Choroid plexus epithelial cell (primary cell): ENCODE data around the gene FHAD1.

ENCODE experiments used
- DNase-seq: peaks from one replicate; pipeline ENCODE4 v3.0.0-alpha.2; 2010; ENCODE audit warnings: low read depth
- H3K4me3 ChIP-seq: 2 replicates; pipeline ENCODE4 v1.5.1; 2011; ENCODE audit warnings: low read depth, mild to moderate bottlenecking, control low read depth, low read length, moderate library complexity
- TF ChIP-seq, protein P1 (sequence below): conservative IDR thresholded peaks from 2 replicates; pipeline ENCODE4 v1.5.1; 2011; ENCODE audit warnings: low read depth, mild to moderate bottlenecking, control low read depth, inconsistent platforms, low read length, moderate library complexity

Gene FHAD1

DNA sequence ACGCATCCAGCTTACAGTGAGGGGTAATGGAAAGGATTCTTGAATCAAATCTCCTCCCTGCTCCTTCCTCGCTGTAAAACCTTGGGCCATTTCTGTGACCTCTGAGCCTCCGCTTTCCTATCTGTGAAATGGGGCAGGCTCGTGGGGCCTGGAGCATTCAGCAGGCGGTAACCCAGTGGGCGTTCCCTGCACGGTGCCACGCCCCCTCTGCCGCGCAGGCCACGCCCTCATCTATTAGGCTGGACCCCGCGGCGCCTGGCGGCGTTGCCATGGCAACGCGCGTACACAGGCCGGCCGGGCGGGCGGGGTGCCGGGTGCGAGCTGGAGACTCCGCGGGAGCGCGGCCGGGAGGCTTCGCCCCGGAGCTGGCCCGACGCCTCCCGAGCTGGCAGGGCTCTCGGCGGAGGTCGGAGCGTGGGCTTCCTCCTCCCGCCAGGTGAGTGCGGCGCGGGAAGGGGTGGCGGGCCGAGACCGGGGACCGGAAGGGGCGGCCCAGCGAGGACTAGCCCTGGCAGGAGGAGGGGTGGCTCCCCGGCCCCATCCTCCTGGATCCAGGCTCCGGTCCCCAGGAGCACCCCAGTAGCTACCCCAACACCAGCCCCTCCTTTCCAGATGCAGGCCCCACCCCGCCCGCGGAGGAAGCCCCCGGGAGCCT is at the start of gene FHAD1:
TSS of gene FHAD1 (plus strand) at position 264 of the 655 bp plus-strand sequence. CDS start 4,562 bp downstream, outside the sequence.
- peak within 1 kb of the TSS; percentile 54 for H3K4me3 ChIP-seq
- TF ChIP-seq, protein P1, sequence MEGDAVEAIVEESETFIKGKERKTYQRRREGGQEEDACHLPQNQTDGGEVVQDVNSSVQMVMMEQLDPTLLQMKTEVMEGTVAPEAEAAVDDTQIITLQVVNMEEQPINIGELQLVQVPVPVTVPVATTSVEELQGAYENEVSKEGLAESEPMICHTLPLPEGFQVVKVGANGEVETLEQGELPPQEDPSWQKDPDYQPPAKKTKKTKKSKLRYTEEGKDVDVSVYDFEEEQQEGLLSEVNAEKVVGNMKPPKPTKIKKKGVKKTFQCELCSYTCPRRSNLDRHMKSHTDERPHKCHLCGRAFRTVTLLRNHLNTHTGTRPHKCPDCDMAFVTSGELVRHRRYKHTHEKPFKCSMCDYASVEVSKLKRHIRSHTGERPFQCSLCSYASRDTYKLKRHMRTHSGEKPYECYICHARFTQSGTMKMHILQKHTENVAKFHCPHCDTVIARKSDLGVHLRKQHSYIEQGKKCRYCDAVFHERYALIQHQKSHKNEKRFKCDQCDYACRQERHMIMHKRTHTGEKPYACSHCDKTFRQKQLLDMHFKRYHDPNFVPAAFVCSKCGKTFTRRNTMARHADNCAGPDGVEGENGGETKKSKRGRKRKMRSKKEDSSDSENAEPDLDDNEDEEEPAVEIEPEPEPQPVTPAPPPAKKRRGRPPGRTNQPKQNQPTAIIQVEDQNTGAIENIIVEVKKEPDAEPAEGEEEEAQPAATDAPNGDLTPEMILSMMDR: no peak
- DNase-seq: peak; percentile 69

DNA sequence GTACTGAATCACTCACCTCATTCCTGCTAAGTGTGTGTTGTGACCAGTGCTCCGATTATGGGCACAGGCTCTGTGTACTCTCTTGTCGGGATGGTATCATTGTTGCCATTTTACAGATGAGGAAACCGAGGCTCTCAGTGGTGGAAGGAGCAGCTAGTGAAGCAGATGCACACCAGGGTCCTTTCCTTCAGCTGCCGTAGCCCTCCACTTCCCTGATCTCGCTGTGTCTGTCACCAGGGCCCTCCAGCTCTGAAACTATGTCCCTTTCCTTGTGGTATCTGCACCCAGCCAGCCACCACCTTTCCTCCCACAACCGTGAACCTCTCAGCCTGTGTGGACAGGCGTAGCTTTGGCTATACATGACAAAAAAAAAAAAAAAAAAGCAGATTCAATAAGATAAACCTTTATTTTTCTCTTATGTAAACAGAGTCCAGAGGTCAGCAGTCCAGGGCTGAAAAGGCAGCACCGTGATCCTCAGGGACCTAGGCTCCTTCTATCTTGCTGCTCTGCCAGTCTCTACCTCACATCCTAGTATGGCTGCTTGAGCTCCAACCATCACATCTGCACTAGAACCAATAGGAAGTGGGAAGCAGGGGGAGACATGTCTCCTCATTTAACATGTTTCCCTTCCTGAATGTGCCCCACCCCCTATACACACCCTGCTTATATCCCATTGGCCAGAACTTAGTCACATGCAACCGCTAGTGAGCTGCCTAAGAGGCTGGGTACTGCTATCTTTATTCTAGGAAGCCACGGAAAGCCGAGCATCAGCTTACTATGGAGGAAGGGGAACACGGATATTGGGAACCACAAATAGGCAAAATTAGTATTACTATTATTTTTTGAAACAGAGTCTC is 49.2 kb upstream of the FHAD1 start:
- DNase-seq: no peak
- no peak overlapping the region for H3K4me3 ChIP-seq
- TF ChIP-seq, protein P1: no peak

DNA sequence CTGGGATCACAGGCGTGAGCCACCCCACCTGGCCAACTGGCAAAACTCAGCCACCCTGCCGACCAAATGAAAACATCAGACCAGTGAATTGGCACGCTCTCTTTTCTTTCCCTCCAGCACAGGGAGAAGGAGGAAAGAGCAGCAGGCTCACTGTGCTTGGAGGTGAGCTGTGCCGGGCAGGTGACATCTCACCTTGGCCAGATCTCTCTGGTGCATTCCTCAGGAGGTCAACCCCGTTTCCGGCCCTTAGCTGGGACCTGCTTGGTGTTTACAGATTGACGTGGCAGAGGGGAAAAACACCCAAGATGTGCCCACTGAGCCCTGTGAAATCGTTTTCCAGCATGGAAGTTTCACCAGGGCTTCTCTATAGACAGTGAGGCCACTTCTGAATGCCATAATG is 48.3 kb upstream of the FHAD1 start:
- TF ChIP-seq, protein P1: no peak
- H3K4me3 ChIP-seq: no peak overlapping the region
- no peak for DNase-seq

DNA sequence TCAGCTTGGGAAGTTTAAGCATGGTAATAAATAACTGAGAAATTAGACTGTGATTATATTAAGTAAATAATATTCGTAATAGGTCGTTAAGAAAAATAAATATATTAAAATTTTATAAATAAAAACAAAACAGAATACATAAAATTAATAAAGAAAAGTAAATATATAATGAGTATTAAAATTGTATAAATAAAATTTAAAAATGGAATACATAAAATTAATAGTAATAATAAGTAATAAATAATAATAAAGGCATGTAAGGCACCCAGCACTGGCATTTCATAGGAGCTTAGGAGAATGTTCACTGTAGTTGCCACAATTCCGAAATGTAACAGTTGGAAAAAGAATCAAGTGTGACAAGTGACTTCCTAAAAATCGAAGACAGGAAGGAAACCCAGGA is 45.8 kb upstream of the FHAD1 start:
- H3K4me3 ChIP-seq: no peak overlapping the region
- no peak for DNase-seq
- TF ChIP-seq, protein P1: no peak

DNA sequence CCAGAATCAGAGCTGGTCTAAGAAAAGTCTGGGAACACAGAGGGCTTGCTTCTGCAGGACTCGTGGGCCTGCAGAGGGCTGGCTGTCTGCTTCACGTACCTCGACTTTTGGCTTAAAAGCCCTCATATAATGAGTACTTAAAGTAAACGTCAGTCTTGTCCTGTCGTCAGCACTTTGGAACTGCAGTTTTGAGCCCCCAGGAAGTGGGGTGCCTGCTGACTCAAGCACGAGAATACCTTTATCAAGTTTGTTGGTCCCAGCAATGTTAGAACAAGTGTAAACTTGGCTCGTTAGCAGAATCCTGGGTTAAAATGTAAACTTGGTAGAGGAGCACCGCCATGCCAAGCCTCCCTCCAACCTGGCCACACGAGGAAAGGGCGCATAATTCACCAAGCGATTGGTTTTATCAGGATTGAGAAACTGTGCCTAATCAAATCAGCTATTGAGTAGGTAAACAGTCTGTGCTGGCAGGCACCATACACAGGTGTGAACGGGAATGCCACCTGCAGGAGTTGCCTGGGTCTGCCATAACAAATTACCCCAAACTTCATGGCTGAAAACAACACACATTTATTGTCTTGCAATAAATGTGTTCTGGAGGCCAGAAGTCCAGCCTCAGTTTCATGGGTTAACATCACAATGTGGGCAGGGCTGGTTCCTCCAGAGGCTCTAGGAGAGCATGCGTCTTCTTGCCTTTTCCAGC is 45.0 kb upstream of the FHAD1 start:
- no peak overlapping the region for H3K4me3 ChIP-seq
- TF ChIP-seq, protein P1: no peak
- no peak for DNase-seq

DNA sequence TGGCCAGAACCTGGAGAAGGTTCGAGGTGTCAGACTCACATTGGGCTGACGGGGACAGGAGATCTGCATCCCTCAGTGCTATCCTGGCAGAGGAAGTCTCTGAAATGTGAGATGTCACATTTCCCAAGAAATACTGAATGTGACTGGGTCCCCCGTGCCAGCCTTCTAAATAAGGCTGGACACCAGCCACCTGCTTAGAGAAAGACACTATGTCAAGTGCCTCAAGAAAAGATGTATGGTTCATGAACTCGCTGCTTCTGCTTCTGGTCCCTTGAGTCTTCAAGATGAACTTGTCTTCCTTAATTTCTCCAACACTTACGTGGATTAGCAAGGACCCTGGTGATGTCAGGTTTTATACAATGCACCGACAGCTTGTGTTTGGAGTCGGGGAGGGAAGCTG is 42.1 kb upstream of the FHAD1 start:
- no peak for DNase-seq
- H3K4me3 ChIP-seq: no peak overlapping the region
- TF ChIP-seq, protein P1: no peak
